GM12872 (cell line): Measurements from ENCODE around the gene ZDHHC16.
A peak's percentile ranks its signal among the peaks of the same experiment; 100 is the strongest.

Source experiments
- CTCF ChIP-seq: IDR thresholded peaks from 3 replicates; pipeline ENCODE4 v1.5.1; 2011; ENCODE audit warnings: low read depth, mild to moderate bottlenecking, low read length, moderate library complexity; ENCODE audit not compliant: insufficient read depth

Gene ZDHHC16

GRCh38 chr10:97456686-97457065 lies 10.7 kb downstream of the ZDHHC16 start:
- no peak for TF ChIP-seq CTCF

GRCh38 chr10:97459111-97459510 lies 13.1 kb downstream of the ZDHHC16 start:
- TF ChIP-seq CTCF = no peak

DNA sequence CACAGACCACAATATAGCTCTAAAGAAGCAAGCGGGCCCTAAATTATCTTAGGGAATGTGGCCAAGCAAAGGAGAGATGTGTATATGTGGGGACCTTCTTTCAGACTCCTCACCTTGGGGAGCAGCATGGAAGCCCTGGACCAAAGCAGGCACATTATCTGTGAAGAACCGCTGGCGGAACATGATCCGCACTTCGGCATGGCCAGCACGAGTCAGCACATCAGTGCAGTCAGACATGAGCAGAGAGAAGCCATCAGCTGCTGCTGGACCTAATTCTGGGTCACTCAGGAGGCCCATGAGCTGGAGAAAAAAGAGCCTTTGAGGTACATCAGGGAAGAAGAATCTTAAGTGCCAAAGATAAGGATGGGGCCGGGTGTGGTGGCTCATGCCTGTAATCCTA lies 14.0 kb downstream of the ZDHHC16 start:
- no peak for TF ChIP-seq CTCF

- TF ChIP-seq CTCF = no peak
Measured at GRCh38 chr10:97462309-97462708, 16.3 kb downstream of the ZDHHC16 start.

DNA sequence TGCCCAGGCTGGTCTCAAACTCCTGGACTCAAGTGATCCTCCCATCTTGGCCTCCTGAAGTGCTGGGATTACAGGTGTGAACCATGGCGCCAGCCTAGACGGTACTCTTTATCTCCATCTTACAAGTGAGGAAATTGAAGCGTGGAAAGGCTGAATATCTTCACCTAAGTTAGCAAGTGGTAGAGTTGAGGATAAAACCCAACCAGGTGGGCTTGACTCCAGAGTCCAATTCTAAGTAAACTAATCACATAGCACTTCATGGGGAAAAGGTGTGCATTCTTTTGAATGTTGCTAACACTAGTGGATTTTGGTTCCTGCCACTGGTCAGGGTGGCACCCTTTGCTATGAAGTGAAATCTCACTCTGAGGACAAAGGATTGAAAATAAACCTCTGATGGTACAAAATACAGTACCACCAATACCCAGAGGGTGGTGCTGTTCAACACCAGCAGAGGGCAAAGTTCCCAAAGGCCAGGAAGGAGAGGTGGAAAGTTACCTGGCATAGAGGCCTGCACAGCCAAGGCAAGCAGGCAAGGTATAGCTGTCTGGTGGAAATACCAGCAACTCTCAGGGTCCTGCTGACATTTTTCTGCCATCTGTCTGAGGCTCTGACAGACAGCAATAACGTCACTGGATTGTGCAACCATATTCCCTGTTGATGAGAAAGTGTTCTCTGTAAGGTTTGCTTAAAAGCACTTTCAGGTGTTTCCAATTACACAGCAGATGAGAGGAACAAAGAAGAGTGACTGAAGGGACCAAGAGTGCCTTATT lies 17.6 kb downstream of the ZDHHC16 start:
- peak; percentile 81 for TF ChIP-seq CTCF

GRCh38 chr10:97464226-97464625 lies 18.3 kb downstream of the ZDHHC16 start:
- TF ChIP-seq CTCF = no peak

DNA sequence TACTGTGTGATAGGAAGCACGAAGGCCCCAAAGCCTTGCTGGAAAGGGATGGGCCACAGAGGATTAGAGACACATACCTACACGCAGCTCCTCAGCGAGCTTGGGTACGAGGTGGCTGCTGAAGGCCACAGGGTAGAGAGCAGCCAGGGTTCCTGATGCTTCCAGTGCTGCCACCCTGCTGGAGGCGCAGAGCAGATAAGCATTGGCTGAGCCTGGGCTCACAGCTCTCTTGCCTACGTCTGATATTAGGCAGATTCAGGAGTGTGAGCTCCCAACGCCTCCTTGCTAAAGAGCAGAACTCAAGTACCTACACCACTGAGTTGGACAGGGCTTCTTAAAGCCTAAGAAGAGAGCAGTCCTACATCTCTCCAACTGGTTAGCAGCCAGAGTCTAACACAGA lies 20.0 kb downstream of the ZDHHC16 start:
- TF ChIP-seq CTCF = no peak
